Loucy (cell line): ENCODE data around the gene ALG1.
"Not testable (repeated sequence)": the region's sequence is repeated elsewhere in the genome, so short reads cannot be mapped to it uniquely, and the experiment has no call there.

Source experiments
- CTCF ChIP-seq: fragments of 200-600 bp; sonication (generic); conservative IDR thresholded peaks from 2 replicates; pipeline ENCODE4 v1.5.1; 2014; ENCODE audit warnings: mild to moderate bottlenecking, antibody characterized with exemption, low read length
- EZH2phosphoT487 ChIP-seq: fragments of 200-600 bp; IDR thresholded peaks from 2 replicates; pipeline ENCODE4 v1.6.1; 2018; ENCODE audit warnings: antibody characterized with exemption, mild to moderate bottlenecking, moderate library complexity, borderline replicate concordance

- not testable (repeated sequence) for TF ChIP-seq CTCF, EZH2phosphoT487
Measured at GRCh38 chr16:5131467-5132004, 59.9 kb downstream of the ALG1 start.
